Hepatocyte (in vitro differentiated cells): ENCODE data around the gene NUDC. TPM values are rescaled to one million over a fixed set of nuclear protein-coding genes. Genes with fewer than 3 reads are reported as not detected.

Experiments
- DNase-seq: peaks from one replicate; pipeline ENCODE4 v3.0.0-alpha.2; 2016; ENCODE audit warnings: low spot score
- H2AFZ ChIP-seq: fragments of 200-600 bp; sonication (generic); 2 replicates; pipeline ENCODE4 v1.6.0; 2016; ENCODE audit warnings: antibody characterized with exemption, mild to moderate bottlenecking
- H3K27ac ChIP-seq: fragments of 200-600 bp; sonication (generic); 2 replicates; pipeline ENCODE4 v1.5.1; 2016; ENCODE audit warnings: mild to moderate bottlenecking
- H3K27me3 ChIP-seq: fragments of 200-600 bp; sonication (generic); 2 replicates; pipeline ENCODE4 v1.6.1; 2016
- H3K36me3 ChIP-seq: fragments of 200-600 bp; sonication (generic); replicated peaks from 2 replicates; pipeline ENCODE4 v1.5.1; 2016; ENCODE audit warnings: low read depth; ENCODE audit not compliant: insufficient read depth
- H3K4me1 ChIP-seq: fragments of 200-600 bp; sonication (generic); 2 replicates; pipeline ENCODE4 v1.5.1; 2016; ENCODE audit warnings: mild to moderate bottlenecking, moderate library complexity; ENCODE audit not compliant: insufficient read depth
- H3K4me2 ChIP-seq: fragments of 200-600 bp; sonication (generic); 2 replicates; pipeline ENCODE4 v1.6.0; 2016
- H3K4me3 ChIP-seq: fragments of 200-600 bp; sonication (generic); 2 replicates; pipeline ENCODE4 v1.5.1; 2016; ENCODE audit warnings: mild to moderate bottlenecking
- H3K79me2 ChIP-seq: fragments of 200-600 bp; sonication (generic); 2 replicates; pipeline ENCODE4 v1.6.0; 2017; ENCODE audit warnings: mild to moderate bottlenecking
- H3K9me2 ChIP-seq: fragments of 200-600 bp; sonication (generic); replicated peaks from 2 replicates; pipeline ENCODE4 v1.6.0; 2017; ENCODE audit warnings: mild to moderate bottlenecking; ENCODE audit not compliant: insufficient read depth
- H3K9me3 ChIP-seq: fragments of 200-600 bp; sonication (generic); 2 replicates; pipeline ENCODE4 v1.5.1; 2016; ENCODE audit warnings: low read depth, mild to moderate bottlenecking
- H4K20me1 ChIP-seq: fragments of 200-600 bp; sonication (generic); 2 replicates; pipeline ENCODE4 v1.6.0; 2016; ENCODE audit warnings: mild to moderate bottlenecking; ENCODE audit not compliant: insufficient read depth, poor library complexity, severe bottlenecking
- CTCF ChIP-seq: fragments of 200-600 bp; sonication (generic); IDR thresholded peaks from 2 replicates; pipeline ENCODE4 v1.5.1; 2016; ENCODE audit warnings: antibody characterized with exemption, mild to moderate bottlenecking; ENCODE audit not compliant: poor library complexity
- EZH2 ChIP-seq: fragments of 200-600 bp; sonication (generic); IDR thresholded peaks from 2 replicates; pipeline ENCODE4 v1.6.1; 2016; ENCODE audit warnings: antibody characterized with exemption, mild to moderate bottlenecking, borderline replicate concordance
- EZH2phosphoT487 ChIP-seq: fragments of 200-600 bp; sonication (generic); IDR thresholded peaks from one replicate; pipeline ENCODE4 v1.6.1; 2018; ENCODE audit warnings: antibody characterized with exemption, mild to moderate bottlenecking, low read depth, moderate library complexity; ENCODE audit not compliant: unreplicated experiment, severe bottlenecking
- WGBS: methylation state at CpG from one replicate; pipeline ENCODE4 v1.1.6; 2016; ENCODE audit warnings: low lambda C conversion rate; ENCODE audit errors: missing lambda C conversion rate; 5-methylcytosine and 5-hydroxymethylcytosine counted together
- polyA plus RNA-seq: library from polyadenylated mRNA; unstranded; fragments of >200 nt; fragmentation: Nextera tagmentation; extraction: Ambion mirVana; gene quantifications from 2 replicates; pipeline ENCODE4 v1.2.1, GENCODE V29; 2016
- total RNA-seq: library from RNA; depleted of rRNA; stranded (reverse); fragments of >200 nt; gene quantifications from 2 replicates; pipeline ENCODE4 v1.2.3, GENCODE V29; 2014

Gene NUDC
- total and polyA plus RNA-seq, 2 experiments from 2014 or later = 34.4 to 127 TPM

GRCh38 chr1:26888231-26888630 is 33.3 kb upstream of the NUDC start:
- Histone ChIP-seq H3K79me2 (peaks cover 23% of the 10 kb centered on the region), H4K20me1 (no peaks in the 10 kb centered on the region), H3K9me2 (no peaks in the 10 kb centered on the region), H3K27ac (no peak overlapping the region), H2AFZ (no peak overlapping the region), H3K27me3 (no peaks in the 10 kb centered on the region), H3K36me3 (no peaks in the 10 kb centered on the region), H3K4me3 (no peak overlapping the region), H3K4me1 (peaks cover 12% of the 10 kb centered on the region), H3K4me2 (peak overlapping the region; percentile 97), H3K9me3 (no peaks in the 10 kb centered on the region)
- TF ChIP-seq CTCF (no peak), EZH2phosphoT487 (no peak)
- no peak for DNase-seq
- WGBS = 94% methylated on average over 1 of the region's 1 CpG

- Histone ChIP-seq H4K20me1 (no peaks in the 10 kb centered on the region), H3K4me3 (peak within 1 kb of the TSS; percentile 93), H3K4me1 (peaks cover 12% of the 10 kb centered on the region), H3K79me2 (peaks cover 25% of the 10 kb centered on the region), H3K9me2 (no peaks in the 10 kb centered on the region), H2AFZ (peak within 1 kb of the TSS; percentile 55), H3K4me2 (peak within 1 kb of the TSS; percentile 97), H3K27me3 (no peaks in the 10 kb centered on the region), H3K9me3 (no peaks in the 10 kb centered on the region), H3K36me3 (no peaks in the 10 kb centered on the region), H3K27ac (peak within 1 kb of the TSS; percentile 99)
- no peak for TF ChIP-seq EZH2phosphoT487
- TF ChIP-seq CTCF = no peak
- TF ChIP-seq EZH2 = no peak
- DNase-seq = peak; percentile 88
- WGBS = 3% methylated on average over 89 of the region's 89 CpGs
These were observed 31.7 kb upstream of the NUDC start, which contains the start of gene GPN2 for GRCh38 chr1:26889551-26890466. GPN2 (minus strand) TSS chr1:26890283; CDS start chr1:26890096, 187 bp downstream.

- Histone ChIP-seq H3K4me1 (peaks cover 12% of the 10 kb centered on the region), H3K4me3 (peak overlapping the region; percentile 93), H3K27ac (peak overlapping the region; percentile 99), H3K9me3 (no peaks in the 10 kb centered on the region), H3K27me3 (no peaks in the 10 kb centered on the region), H3K36me3 (no peaks in the 10 kb centered on the region), H3K4me2 (peak overlapping the region; percentile 97), H4K20me1 (no peaks in the 10 kb centered on the region), H3K9me2 (no peaks in the 10 kb centered on the region), H3K79me2 (peaks cover 30% of the 10 kb centered on the region), H2AFZ (peak overlapping the region; percentile 55)
- WGBS = 12% methylated on average over 12 of the region's 12 CpGs
- TF ChIP-seq CTCF (no peak), EZH2 (no peak), EZH2phosphoT487 (no peak)
- DNase-seq = no peak
These were observed 31.1 kb upstream of the NUDC start for GRCh38 chr1:26890467-26890796.
